Glomerular visceral epithelial cell (primary cell): Measurements from ENCODE around the gene ST7.
A peak's percentile ranks its signal among the peaks of the same experiment; 100 is the strongest.

Source experiments
- DNase-seq: peaks from one replicate; pipeline ENCODE4 v3.0.0-alpha.2; 2016; ENCODE audit errors: extremely low spot score

Gene ST7

DNA sequence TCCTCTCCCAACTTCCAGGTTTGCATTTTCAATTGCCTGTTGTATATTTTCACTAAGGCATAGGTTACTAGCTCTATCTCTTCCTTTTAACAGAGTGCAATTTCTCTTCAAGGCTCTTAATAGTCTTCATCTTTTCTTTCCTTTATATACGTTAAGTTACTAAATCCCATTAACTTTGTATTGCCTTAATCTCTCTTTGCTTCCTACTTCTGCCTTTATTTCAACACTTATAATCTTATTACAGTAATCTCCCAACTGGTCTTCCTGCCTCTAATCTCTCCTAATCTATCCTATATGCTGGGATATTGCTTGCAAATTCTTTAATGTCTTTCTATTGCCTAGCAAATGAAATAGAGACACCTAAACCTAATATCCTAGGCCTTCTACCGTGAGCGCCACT is 26.1 kb downstream of the ST7 start:
- DNase-seq, result no peak

DNA sequence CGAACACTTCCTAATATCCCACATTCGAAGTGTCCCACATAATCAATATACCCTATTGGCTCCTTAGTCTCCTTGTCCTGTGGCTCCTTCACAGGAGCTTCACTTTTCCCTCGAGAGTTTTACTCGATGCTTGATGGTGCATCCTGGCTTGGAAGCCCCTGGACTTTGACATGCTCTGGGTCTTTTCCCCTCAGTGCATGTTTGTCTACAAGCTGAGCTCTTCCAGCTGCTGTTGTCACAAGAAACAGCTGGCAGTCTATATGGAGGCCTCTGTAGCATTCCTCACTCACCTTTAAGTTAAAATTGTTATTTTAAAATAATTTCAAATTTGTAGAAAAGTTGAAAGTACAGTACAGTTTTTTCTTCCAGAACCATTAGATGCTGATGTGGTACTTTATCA is 27.1 kb downstream of the ST7 start:
- no peak for DNase-seq

DNA sequence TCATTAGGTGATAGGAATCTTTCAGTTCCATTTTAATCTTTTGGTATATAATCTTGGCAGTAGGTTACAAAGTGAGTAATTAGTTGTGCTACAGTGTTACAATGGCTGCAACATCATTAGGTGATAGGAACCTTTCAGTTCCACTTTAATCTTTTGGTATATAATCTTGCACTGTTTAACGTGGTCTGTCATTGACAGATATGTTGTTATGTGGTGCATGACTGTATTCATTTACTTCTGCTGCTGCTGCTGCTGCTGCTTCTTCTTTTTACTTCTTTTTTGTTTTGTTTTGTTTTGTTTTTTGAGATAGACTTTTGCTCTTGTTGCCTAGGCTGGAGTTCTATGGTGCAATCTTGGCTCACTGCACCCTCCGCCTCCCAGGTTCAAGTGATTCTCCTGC is 28.6 kb downstream of the ST7 start:
- no peak for DNase-seq

DNA sequence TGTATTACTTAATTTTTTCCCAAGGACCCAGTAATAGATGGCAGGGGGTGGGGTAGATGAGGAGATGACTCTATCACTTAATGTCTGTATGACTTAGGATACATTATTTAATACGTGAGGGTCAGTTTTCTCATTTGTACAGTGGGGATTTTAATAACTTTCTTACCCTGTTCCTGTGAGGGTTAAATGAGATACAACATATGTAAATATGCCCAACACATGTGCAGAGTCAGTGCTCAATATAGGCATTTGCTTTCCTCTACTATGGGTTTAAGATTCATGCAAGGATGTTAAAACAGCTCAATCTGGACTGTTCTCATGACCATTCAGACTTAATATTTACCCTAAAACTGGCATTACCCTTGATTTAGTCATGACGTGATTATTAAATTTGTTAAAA is 31.2 kb downstream of the ST7 start:
- no peak for DNase-seq

DNA sequence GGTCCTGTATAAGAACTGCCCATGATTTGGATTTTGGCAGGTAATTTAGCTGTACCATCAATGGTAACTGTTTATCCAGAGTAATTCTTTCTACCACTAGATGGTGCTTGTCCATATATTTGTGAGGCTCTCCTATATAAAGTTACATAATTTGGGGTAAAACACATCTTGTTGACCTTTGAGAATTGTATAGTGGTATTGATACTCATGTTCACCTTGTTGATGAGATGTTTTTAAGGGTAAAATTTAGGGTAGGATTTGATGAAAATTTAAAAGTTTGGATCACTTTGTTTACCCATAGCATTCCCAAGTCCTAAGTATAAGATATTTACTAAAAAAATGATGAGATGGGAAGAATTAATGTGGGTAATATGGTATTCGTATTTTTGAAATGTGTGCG is 31.6 kb downstream of the ST7 start:
- DNase-seq, result peak; percentile 21

DNA sequence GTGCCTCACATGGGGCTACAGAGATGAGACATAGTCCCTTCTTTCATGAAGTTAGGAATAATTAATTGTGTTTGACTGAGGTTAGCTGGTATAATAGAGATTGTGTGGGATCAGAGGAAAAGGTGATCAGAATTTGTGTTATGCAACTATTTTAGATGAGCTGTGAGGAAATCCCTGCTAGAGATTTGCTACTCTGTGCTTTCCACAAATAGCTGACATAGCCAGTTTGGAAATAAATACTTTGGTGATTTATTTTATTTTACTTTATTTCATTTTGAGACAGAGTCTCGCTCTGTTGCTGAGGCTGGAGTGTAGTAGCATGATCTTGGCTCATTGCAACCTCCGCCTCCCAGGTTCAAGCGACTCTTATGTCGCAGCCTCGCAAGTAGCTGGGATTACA is 32.3 kb downstream of the ST7 start:
- no peak for DNase-seq

DNA sequence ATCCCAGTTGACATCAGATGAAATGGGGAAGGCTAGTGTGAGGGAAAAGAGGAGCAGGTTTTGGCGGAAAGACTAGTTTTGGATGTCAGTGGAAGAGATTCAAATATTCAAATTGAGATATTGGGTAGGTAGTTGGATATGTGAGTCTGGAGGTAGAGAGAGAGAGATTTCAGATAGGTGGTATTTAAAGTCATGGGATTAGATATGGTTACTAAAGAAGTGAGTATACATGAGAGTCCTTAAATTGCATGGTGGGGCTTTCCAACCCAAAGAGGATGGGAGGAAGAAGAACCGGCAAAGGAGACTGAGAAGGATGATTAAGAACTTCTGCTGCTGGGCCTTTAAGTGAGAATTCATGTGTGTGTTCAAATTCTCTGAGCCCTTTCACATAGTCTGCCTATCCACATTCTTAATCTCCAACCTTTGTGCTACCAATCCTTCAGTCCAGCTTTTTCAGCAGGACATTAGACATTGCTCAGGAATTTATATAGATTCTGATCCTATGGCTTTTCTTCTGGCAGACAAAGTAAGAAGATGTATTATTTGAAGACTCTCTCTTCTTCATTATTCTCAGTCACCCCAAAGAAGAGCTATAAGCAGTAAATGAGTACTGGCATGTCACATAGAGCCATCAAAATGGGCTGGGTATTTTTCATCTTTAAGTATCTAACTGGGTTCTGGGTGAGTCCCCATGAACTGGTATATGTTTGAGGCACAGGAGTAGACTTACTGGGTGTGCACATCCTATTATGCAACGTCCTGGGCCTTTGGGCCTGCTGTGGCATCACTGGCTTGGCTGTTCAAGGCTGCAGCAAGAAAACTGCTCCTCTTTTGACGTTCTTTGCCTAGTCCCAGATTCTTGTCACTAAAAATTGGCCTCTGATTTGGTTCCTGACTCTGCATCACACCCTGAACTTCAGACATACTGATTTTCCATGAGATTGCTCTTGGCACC is 33.6 kb downstream of the ST7 start:
- no peak for DNase-seq

DNA sequence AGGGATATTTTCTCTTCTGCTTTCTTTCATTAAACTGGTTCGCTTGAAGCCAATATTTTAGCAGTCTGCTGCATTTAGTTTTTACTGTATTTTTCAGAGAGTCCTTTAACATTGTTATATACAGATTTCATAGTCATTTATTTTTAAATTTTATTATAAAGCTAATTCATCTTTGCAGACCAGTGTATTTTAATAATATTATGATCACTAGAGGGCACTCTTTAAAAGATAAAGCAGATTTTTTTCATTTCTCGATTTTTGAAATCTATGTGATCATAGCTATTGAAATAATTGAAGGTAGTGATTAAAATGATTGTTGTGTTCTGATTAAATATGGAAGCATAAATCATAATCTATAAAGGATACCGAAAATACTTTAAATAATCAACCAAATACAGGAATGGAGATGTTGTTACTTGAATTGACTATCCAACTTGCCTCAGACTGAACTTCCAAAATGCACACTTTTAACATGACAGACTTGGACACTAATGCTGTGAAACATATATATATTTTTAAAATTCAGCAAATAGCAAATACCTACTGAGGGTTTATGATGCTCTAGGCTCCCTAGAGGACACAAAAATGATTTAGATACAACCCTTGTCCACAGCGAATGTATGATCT is 35.2 kb downstream of the ST7 start:
- no peak for DNase-seq

DNA sequence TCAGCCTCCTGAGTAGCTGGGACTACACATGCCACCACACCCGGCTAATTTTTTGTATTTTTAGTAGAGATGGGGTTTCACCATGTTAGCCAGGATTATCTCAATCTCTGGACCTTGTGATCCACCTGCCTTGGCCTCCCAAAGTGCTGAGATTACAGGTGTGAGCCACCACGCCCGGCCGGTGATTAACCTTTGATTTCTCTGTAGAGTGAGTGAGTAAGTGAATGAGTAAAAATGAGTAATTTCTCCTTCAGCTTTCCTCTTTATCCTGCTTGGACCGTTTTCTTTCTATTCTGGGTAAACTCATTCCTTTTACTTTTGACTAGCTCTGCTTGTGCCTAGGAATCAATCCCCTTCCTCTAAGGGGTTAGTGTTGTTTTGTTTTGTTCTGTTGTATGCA is 36.8 kb downstream of the ST7 start:
- no peak for DNase-seq

DNA sequence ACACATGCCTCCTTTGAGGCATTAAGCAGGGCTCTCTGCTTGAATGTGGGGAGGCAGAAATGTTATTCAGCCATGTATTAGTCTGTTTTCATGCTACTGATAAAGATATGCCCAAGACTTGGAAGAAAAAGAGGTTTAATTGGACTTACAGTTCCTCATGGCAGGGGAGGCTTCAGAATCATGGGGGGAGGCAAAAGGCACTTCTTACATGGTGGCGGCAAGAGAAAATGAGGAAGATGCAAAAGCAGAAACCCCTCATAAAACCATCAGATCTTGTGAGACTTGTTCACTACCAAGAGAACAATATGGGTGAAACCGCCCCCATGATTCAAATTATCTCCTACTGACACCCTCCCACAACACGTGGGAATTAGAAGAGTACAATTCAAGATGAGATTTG is 37.9 kb downstream of the ST7 start:
- no peak for DNase-seq

DNA sequence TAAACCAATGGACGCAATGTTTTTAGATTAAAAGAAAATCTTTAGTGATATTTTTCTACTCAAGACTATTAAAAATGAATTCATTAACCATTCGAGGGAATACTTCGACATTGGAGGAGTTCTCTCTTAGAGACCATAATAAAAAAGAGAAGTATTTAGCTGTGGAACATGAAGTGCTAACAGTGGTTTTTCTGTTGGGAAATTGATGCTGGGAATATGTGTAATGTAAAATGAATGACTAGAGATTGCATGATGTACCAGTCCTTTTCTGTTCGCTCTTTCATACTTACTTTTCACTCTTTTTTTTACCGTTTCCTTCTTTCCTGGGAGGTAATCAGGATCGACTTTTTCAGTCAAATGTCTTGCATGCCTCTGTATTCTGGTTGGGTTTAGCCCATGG is 41.3 kb downstream of the ST7 start:
- no peak for DNase-seq

DNA sequence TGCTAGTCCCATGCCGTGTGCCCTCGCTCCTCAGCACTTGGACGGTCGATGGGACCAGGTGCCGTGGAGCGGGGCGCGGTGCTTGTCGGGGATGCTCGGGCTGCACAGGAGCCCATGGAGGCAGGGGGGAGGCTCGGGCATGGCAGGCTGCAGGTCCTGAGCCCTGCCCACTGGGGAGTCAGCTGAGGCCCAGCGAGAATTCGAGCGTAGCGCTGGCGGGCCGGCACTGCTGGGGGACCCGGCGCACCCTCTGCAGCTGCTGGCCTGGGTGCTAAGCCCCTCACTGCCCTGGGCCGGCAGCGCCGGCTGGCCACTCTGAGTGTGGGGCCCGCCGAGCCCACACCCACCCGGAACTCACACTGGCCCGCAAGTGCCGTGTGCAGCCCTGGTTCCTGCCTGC is 44.7 kb downstream of the ST7 start:
- no peak for DNase-seq

DNA sequence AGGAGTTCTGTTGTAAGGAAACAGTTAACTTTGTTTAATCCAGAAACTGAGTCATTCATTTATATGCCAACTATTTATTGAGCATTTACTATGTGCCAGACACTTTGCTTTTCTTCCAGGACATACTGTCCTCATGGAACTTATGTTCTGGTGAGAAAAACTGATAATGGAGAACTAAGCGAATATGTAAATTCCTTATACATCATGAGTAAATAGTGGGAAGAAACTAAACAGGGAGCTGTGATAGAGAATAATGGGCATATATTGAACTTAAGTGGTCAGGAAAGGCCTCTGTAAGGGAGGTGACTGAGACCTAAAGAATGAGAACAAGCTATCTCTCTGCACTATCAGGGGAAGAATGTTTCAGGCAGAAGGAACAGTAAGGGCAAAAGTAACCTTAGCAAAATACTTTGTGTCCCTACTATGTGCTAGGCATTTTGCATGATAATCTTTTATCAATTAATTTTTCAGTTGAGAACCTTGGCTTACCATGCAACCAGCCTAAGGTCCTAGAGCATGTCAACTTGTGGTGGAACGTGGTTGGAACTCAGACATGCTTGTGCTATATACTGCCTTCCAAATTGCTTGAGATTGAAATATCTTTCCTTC is 45.4 kb downstream of the ST7 start:
- no peak for DNase-seq

DNA sequence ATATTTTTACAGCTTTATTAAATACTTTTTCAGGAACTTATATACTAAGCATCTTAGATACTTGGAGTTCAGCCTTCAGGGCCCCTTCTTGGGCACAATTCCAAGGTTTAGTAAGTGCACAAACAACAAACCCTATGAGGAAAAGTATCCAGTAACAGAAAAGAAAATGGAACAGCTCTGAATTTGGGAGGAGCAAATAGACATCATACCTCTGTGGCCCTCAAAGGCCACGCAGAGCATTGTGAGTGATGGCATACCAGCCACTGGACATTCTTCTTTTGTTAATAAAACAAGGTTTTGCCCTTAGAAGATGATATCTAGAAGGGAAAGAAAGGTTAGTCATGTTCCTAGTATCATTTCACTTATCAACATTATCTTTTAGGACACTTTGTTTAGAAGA is 46.0 kb downstream of the ST7 start:
- DNase-seq, result no peak

DNA sequence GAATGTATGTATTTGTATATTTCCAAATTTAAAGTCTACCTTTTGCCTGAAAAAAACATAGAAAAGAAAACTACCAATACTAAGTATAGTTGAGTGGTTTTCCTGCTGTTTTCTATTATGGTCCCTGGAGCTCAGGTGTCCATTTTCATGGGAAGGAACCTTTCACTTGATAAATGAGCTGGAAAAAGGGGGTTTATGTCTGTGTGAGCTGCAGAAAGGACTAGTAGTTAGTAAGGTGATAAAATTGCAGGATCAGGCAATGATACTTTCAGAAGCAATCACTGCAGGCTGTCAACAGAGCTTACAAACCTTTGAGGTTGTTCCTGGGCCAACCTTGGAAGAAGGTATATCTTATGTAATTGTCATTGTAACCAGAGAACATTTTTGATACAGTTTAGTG is 48.0 kb downstream of the ST7 start:
- DNase-seq, result no peak

DNA sequence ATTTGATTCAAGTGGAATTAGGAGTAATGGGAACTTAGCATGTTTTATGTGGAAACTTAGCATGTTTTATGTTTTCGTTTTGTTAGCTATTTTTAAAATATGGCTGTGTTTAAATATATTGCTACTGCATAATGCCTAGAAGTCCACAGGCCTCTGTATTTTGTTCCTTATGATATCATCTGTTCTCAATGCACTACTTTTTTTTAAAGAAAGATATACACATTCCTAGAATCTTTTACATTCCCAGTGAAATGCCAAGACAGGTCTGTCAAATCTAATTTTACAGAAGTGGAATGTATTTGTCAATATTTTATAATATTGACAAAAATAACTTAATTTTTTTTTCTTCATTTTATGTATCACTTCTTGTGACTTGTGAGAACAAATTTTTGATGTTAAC is 51.6 kb downstream of the ST7 start:
- DNase-seq, result peak; percentile 33

DNA sequence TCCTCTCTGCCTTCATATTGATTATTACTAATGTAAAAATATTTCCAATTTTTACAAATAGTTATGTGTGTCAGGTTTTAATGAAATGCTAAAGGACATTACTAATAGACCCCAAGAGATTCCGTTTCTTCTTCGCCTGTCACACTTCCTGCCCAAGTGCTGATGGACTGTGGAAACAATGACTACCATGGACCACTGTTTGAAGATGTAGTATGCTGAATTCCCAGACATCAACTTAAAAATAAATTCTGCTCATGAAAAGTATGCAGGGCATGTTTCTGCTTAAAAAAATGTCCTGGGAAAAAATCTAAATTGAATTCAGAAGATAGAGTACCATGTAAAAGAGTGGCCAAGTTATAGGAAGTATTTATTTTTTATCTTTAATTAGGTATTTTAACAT is 52.1 kb downstream of the ST7 start:
- DNase-seq, result peak; percentile 8

DNA sequence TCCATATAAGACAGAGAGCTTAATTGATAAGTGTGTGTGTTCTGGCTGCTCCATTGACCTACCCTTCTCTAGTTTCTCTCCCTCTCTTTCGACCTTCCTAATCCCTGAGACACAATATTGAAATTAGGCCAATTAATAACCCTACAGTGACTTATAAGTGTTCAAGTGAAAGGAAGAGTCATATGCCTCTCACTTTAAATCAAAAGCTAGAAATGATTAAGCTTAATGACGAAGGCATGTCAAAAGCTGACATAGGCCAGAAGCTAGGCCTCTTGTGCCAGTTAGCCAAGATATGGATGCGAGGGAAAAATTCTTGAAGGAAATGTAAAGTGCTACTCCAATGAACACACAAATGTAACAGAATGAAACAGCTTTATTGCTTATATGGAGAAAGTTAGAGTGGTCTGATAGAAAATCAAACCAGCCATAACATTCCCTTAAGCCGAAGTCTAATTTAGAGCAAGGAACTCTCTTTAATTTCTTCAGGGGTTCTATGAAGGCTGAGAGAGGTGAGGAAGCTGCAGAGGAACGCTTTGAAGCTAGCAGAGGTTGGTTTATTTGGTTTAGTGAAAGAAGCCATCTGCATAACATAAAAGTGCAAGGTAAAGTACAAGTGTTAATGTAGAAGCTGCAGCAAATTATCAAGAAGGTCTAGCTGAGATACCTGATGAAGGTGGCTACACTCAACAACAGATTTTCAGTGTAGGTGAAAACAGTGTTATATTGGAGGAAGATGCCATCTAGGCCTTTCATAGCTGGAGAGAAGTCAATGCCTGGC is 53.8 kb downstream of the ST7 start:
- no peak for DNase-seq

DNA sequence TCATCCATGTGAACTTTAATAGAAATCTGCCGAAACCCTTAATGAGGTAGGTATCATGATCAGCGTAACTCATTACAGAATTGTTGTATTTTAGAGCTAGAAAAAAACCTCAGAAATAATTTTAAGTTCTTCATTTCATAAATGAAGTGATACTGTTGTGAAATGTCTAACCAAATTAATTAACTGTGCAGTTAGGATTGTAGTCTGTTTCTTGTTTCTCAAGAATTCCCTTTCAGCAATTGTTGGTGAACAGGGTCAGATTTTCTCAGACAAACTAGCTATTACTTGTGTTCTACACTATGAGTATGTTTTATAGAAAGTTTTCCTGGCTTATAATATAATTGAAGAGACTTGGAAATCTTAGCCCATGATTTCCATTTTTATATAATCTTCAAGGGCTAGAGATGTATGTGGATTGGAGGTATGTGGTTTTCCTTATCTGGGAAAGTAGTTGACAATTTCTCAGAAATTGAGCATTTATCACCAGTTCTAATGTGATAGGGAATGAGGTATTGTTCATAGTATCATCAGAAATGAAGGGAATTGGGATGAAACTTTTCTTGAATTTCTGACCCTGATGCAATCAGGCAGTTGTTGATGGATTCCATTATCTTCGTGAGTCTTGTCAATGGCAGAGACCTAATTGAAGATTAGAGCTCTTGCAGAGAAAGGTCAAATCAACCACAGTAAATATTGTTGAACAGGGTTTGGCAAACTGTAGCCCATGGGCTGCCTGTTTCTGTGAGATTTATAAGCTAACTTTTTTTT is 55.0 kb downstream of the ST7 start:
- DNase-seq, result no peak

DNA sequence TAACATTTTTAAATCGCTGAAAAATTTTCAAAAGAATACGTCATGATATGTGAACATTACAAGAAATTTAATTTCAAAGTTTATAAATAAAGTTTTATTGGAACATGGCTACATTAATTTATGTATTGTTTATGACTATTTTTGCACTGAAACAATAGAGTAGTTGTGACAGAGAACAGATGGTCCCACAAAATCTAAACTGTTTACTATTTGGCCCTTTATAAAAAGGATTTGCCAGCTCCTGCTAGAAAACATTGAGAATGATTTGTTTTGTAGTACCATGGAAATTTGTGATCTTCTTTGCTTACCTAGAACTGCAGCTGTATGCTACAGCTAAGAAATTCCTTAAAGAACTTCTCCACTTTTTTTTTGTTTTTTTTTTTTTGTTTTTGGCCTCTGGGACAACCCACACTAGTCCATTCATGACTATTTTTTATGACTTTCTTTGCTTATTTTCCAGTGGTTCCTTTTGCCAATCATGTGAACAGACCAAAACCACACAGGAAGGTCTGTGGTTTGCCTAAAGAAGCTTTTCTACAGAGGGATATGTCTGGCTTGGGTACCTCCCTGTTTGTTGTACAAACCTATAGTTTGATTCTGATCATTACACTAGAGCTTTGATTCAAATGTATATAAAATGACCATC is 55.7 kb downstream of the ST7 start:
- DNase-seq, result peak; percentile 74
